Ureter (tissue), 1 donor: ENCODE measurements around the gene ITIH4. TPM values are rescaled to one million over a fixed set of nuclear protein-coding genes. Genes with fewer than 3 reads are reported as not detected.
A peak's percentile ranks its signal among the peaks of the same experiment; 100 is the strongest.

Experiments
- DNase-seq: peaks from one replicate; pipeline ENCODE4 v3.0.0-alpha.2; 2020; ENCODE audit warnings: low spot score
- total RNA-seq: library from RNA; stranded (reverse); gene quantifications from one replicate; pipeline ENCODE4 v1.2.4, GENCODE V29; 2023
- donor health status: DM: yes; HTN: yes; CAD: no.

ITIH4 gene
- total RNA-seq, 1 donor from 2014 or later: 37.1 TPM

DNA sequence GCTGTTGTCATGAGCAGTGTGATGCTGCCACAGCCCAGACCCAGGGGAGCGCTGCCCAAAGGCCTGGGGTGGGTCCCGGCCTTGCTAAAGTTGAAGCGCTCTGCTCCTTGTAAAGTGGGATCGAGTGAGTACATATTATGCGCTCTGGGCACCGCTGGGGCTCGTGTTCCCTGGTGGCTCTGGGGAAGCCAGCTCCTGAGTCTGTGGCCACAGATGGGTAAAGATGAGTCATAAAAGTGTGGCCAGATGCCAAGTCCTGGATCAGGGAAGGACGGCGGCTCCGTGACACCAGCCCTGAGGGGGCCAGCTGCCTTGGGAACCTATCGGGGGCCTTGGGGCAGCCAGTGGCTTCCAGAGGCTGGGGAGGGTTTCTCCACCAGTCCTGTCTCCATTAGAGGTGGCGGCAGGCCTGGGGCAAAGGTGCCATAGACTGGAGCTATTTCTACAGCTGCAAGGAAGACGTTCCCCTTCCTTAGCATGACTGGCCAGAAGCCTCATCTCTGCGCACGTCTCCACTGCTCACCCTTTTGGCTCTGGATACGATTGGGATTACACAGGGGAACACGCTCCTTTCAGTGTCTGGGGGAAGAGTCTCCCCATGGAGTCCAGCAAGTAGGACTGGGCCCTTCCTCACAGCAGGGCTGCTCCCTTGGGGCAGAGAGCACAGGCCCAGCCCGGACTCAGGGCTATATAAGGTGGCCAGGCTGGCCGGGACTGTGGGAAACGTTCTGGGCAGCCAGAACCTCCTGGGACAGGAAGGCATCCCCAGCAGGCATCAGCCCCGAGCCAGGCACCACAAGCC, 1.2 kb upstream of the ITIH4 start:
- peak; percentile 79 for DNase-seq

DNA sequence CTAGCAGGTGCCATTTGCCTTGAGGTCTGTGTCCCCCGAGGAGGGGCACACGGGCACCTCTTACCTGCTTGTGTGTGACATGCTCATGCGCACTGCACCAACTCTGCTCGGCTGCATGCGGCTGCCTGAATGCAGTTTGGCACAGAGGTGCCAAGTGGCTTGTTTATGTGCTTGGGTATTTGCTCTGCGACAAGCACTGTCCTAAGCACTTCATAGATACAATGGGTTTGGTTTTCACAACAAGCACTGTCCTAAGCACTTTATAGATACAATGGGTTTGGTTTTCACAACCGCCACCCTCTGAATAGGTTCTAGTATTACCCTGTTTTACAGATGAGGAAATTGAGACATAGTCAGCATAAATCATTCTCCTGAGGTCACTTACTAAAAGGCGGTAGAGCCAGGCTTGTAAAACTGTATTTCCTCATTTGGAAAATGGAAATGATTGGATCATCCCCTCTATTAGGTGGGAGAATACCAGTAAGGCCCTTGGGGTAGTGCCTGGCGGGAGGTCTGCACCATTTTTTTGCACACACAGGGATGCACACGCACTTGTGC, 487 bp downstream of the ITIH4 start:
- no peak for DNase-seq

DNA sequence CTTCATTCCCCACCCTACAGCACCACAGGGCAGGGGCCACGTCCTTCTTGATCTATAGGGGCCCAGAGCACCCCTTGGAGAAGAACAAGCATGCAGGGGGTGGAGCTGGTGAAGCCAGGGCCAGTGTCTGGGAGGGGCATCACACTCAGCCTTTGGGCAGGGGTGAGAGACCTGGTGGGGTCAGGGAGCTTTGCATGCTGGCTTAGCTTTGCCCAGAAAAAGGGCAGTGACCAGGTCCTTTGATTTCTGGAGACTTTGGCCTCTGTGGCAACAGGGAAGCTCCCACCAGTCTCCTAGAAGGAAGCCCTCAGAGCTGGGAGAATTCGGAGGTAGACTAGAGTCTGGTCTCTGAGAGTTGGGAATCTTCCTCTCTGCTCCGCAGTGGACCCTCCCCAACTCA, 990 bp downstream of the ITIH4 start:
- no peak for DNase-seq

DNA sequence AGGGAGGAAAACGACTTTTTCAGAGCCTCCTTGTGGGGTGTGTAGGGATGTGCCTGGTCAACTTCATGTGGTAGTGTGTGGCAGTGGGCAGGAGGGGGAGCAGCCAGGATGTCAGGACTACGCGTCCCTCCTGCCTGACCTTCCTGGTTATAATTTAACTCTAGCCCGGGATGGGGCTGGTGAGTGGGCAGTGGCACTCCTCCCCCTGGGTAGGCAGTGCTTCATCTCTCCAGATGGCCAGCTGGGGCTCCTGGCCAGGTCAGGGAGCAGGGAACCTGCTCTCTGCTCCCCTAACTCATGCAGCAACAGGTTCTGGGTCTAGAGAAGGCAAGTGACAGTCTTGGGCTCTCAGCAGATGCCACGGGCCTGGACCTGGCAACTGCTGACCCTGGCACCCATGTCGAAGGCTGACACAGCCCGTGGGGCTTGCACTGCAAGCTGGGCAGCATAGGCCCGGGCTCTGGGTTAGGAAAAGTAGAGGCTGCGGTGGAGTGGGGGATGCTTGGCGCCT, 2.6 kb downstream of the ITIH4 start:
- no peak for DNase-seq

DNA sequence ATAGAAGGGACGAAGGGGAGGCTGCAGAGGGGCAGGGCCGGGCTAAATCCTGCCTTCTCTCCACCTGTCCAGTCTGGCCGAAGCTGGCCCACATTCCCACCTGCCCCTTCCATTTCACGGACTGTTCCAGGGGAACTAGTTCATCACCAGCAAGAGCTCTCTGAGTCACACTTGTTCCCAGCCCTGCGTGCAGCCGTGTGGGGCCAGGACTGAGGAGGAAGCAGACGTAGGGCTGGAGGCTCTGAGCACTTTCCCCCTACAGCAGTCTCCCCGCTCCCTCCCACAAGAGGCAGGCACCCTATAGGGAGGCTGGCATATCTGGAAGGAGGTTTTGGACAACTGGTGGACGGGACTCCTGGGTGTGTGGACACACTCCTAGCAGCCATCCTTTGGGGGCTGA, 3.0 kb downstream of the ITIH4 start:
- no peak for DNase-seq

DNA sequence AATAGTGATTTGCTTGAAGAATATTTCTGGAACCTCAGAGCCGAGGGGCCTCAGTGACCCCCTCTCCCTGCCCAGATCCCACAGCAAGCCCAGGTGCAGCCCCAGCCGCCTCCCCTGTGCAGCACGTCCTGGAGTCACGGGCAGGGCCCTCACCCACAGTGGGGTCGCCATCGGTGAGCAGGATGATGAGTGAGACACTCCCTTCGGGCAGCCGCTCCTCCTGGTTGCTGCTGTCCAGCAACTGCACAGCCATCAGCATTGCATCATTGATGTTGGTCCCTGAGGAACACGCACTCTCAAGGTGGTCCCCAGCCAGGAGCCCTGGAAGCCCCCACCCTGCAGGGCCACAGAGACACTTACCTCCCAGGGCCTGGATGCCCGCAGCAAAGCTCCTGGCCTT, 6.4 kb downstream of the ITIH4 start:
- DNase-seq: no peak

DNA sequence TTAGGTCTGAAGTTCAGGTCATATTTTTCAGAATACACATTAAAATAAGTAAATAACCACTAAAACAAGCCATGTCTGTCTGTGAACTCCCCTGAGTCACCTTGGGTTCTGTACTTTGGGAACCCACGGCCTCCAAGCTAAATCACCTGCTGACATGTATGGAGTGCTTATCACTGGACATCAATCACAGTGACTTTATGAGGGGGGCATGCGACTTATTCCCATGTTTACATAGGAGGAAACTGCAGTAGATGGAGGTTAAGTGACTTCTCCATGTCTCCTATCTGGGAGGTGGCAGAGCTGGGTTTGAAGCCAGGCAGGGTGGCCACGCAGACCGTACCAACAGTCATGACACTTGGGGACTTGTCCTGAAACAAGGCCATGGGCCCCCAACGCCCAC, 8.1 kb downstream of the ITIH4 start:
- DNase-seq: no peak

DNA sequence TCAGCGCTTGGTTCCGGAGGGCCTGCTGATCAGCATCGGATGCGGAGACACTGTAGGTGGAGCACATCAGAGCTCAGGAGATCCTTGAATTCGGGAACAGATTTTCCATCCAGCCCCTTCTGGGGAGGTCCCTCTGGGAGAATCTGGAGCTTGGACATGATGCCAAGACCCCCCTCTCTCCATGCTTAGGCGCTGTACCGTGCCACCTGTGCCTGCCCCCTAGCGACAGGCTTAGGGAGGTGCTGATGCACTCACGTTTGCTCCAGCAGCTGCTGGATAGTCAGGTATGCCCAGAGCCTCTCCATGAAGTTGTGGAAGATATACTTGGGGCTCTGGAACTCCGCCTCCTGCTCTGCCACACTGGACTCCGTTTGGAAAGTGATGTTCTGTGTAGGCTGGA, 9.7 kb downstream of the ITIH4 start:
- DNase-seq: no peak

DNA sequence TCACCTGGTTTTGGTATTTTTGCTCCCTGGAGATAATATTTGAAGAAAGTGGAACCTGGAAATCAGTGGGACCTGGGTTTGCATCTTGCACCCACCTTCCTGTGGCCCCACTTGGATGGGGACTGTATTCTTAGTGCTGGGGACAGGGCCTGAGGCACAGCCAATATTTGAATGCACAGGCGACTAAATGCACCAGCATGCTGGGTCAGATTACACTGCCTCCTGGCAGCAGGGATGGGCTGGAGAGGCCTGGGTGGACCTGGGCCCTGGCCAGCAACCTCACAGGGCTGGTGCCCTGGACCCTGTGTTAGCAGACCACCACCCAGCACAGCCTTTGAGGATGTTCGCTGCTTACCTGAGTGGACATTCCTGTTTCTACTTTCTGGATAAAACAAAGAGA, 10.5 kb downstream of the ITIH4 start:
- DNase-seq: no peak

DNA sequence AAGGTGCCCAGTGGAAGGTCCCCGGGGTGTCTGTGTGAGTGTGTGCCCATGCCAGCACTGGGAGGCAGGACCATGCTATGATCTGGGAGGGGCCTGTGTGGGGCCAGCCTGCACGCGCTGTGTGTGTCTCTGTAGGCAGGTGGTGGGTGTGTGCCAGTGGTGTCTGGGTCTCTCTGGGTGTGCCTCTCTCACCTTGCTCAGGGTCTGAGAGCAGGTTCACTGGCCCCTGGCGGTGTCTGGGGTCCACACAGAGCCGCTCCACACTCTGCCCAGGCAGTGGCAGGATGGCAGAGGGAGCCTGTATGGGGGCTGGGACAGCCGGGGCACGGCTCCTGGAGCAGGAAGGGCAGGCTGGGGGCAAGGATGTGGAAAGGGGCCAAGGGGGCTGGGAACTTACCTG, 12.6 kb downstream of the ITIH4 start:
- no peak for DNase-seq

DNA sequence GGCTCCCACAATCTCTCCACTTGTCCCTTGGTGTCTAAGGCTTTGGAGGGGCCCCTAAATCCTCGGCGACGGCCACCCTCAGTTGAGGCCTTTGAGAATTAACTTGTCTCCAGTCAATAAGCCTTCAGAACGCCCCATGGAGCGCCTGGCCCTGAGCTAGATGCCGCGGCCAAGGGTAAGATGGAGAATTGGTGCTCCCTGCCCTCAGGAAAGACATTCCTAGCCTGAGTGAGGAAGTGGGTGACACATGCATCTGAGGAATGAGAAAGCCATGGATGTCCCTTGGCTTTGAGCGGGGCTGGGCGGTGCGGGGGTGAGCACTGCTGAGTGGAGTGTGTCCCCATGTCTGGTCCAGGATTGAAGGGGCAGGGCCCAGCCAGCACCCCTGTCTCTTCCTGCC, 13.3 kb downstream of the ITIH4 start:
- no peak for DNase-seq

DNA sequence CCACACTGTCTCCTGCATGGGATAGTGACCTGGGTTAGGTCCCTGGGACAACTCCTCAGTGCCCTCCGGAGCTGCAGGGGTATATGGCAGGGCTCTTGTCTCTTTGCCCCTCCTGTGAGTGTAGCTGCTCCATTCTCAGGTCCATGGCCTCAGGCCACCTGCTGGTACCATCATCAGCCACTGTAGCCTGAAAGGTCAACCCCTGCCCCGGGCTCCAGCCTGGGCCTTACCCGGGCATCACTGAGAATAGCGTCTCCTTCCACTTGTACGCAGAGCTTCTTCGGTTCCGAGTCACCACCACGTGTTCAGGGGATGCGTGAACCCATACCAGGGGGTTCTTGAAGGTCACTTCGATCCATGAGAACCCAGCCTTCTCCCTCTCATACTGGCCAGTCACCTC, 13.8 kb downstream of the ITIH4 start:
- DNase-seq: no peak

DNA sequence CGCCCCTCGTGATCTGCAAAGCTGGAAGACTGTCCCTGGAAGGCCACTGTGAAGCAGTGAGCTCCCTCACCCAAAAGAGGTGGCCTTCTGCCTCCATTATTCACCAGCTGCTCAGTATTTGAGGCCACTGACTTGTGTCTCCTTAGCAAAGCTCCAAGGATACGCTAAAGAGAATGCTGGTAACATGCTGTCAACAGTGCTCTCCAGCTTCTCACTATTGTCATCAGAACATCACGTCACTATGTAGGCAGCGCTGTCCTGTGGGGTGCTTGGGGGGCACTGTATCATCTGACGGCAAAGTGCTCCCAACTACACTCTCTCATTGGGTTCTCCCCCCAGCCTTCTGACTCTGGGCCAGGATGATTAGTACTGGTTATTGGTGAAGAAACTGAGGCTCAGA, 14.3 kb downstream of the ITIH4 start:
- no peak for DNase-seq

DNA sequence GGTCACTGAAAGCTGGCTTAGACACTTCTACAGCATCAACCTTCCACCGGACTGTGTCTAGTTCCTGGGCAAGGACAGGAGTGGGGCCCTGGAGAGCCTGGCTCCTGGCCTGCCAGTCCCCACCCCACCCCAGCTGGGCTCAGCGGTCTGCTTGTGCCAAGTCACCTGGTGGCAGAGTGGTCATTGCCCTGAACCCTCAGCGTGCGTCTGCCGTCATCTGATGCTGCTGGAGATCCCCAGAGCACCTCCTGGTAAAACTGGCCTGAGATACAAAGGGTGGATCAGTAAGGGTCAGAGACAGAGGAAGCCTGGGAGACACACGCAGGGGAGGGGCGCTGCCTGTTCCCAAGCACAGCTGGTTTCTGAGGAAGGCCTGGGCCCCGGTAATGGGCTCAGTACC, 16.7 kb downstream of the ITIH4 start:
- DNase-seq: no peak

DNA sequence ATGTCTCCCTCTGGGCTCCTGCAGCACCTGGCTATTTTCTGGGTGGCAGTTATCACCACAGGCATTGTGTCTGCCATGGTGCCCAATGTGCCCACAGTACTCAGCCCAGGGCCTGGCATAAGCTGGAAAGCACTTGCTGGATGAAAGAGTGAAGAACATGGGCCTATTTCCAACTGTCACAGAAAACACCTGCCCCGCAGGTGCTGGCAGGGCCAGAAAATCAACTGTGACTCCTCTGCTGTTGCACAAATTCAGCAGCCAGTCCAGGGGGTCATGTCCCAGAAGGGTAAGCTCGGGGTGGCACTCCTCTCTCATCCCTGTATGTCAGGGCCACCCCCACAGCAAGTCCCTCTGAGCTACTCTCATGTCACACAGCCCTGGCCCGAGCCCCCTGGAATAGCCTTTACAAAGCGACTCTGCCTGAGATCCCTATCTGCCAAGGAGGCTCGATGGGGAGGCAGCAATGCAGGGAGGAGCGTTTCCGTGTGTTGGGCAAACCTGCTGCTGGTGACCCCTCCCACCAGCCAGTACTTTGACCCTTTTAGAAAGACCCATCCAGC, 18.9 kb downstream of the ITIH4 start:
- no peak for DNase-seq

DNA sequence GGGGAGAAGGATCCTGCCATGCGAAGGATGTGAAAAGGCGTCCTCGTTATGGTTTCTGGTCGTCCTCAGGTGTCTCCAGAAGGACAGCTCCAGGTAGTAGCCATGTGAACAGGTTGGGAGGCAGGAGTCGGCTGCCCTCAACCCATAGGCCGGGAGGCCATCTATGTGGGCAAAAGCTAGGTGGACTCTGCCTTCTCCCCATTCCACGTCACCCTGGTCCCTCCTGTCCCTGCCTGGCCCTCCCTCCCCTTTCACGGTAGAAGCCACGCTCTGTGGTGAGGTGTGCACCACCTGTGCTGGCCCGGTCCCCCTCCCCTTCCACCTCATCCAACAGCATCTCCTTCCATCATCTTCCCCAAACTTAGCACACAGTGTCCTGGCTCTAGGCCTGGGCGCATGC, 19.5 kb downstream of the ITIH4 start:
- DNase-seq: no peak

DNA sequence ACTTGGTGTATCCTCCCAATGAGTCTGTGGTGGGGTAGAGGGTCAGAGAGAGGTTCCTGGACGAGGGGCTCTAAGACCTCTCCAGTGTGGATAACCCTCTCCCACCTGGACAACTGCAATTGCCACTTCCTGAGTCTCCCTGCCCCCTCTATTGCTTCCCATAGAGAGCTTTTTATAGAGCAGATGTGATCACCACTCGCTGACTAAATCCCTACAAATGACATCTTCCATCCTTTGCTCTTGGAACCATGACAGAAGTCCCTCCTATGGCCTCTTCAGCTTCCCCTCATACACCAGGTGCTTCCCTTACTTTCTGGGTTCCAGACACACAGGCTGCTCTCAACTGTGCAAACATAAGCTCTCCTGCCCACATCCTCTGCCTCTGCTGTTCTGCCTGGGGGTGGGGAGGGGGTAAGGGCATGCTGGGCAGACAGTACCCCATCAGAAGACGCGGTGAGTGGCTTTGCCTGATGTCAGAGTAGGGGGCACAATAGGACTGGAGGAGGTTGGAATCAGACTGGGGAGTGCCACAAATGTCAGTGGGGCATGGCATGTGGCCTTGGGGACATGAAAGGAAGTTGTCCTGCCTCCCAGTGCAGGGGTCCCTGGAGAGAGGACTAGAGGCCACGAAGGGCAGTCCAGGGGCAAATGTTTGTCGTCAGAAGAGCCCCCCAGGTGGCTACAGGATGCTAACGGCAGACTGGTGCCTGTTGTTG, 20.7 kb downstream of the ITIH4 start:
- DNase-seq: no peak

DNA sequence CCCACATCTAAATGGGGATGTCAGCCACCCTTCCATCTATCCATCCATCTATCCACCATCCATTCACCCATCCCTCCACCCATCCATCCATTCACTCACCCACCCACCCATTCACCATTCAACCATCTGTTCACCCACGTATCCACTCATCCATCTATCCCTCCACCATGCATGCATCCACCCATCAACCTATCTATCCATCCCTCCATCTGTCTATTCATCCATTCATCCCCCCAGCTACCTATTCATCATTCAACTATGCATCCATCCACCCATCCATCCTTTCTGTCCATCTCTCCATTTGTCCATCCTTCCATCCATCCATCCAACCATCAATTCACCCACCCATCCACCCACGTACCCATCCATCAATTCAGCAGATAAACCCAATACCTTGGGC, 21.3 kb downstream of the ITIH4 start:
- no peak for DNase-seq

DNA sequence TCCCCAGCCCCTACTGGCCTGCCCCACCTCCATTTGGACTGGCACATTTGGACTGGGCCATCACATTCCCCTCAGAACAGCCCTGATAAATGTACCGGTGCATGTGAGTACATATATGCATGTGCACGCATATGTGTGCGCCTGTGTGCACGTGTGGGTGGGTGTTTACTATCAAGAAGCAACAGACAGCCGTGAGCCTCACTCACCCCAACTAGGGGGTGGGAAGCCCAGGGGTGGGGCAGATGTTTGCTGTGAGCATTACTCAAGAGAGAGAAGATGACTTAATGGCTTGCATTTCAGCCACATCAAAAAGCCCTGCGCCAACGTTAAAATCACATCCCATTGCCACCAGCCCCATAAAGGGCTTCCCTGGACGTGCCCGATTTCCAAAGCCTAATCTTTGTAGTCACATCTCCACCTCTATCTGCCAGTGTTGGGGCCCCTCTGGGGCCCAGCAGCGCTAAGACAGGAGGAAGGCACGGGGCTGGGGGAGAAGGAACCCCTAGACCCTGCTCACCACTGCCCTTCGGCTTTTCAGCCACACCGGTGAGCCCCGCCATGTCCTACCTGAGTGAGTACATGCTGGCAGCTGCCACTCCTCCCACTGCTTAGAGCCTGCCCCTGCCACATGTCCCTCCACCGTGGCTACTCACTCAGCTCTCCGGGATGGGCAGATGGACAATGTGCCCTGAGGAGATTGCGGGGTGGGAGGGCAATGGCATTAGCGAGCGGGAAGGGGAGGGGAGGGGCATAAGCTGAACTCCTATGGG, 25.0 kb downstream of the ITIH4 start:
- no peak for DNase-seq

DNA sequence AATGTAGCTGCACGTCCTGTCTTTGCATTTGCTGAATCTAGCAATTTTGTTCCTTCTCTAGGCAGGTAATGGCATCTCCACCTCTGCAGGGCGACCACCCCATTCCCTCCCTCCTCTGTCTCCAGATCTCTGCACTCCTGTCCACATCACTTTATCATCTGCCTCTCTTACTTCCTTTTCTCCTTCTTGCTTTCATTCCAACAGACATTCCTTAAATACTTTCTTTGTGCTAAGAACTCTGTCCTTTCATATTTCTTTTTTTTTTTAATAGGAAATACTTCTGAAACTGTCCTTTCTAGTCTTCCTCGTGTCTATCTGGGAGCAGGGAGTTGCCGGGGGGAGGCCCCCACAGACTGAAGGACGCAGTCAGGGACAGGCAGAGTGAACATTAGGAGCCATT, 28.6 kb downstream of the ITIH4 start:
- no peak for DNase-seq

DNA sequence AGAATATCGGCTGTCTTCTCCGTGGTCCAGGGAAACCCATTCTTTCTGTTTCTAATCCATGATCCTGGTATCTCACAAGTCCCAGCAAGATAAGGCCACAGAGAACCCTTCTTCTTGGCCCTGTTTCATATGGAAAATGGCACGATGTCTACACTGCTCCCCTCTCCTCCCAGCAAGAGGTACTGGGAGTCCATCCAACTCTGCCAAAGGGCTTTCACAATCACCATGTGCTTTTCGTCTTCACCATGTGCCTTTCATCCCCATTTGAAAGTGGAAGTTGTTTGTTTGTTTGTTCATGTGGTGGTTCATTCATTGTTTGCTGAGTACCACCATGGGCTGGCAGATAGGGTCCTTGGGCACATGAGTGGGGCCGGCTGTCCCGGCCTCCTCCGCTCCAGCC, 30.4 kb downstream of the ITIH4 start:
- DNase-seq: no peak

DNA sequence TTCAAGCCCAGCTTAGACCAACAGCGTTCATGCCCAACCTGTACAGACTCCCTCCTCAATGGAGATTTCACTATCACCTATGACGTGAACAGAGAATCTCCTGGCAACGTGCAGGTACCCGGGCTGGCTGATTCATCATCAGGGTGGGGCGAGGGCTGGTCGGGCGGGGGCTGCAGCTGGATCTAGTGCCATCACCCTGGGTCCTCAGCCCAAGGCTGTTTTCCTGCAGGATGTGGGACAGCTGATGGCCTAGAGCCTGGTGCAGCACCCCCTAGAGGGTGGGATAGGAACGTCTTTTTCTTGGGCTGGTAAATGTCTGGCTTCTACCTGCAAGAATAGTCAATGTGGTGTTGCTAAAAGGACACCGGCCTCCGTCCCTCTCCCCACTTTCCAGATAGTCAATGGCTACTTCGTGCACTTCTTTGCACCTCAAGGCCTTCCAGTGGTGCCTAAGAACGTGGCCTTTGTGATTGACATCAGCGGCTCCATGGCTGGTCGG, 31.4 kb downstream of the ITIH4 start:
- DNase-seq: no peak
